ENCODE results near the gene GLT6D1. TPM values are rescaled to one million over a fixed set of nuclear protein-coding genes. Genes with fewer than 3 reads are reported as not detected.

The GLT6D1 gene
- total RNA-seq, 4 donors from 2014 or later: not detected

GRCh38 chr9:135587658-135588057, 51.7 kb downstream of the GLT6D1 start:
- TF ChIP-seq POLR2A (IDR thresholded peaks at IDR 0.05) (no peak), POLR2AphosphoS5 (IDR thresholded peaks at IDR 0.05) (no peak), CTCF (IDR thresholded peaks at IDR 0.05) (no peak), EP300 (IDR thresholded peaks at IDR 0.05) (no peak)
- DNase-seq (ENCODE audit: low spot score in 2 of 2): no peak
- Histone ChIP-seq H3K4me3 (no peak overlapping the region), H3K36me3 (no peaks in the 10 kb centered on the region), H3K4me1 (no peaks in the 10 kb centered on the region), H3K27ac (no peak overlapping the region), H3K9me3 (no peaks in the 10 kb centered on the region), H3K27me3 (peaks cover 40% of the 10 kb centered on the region)
- no CpG with 5 or more reads among the region's 7 CpGs for WGBS

- no peaks in the 10 kb centered on the region for H3K4me1 ChIP-seq
- TF ChIP-seq EP300 (IDR thresholded peaks at IDR 0.05): no peak
- no peak for TF ChIP-seq POLR2A (IDR thresholded peaks at IDR 0.05)
- no peak for TF ChIP-seq POLR2AphosphoS5 (IDR thresholded peaks at IDR 0.05)
- TF ChIP-seq CTCF (IDR thresholded peaks at IDR 0.05): no peak
- H3K27me3 ChIP-seq: peaks cover 35% of the 10 kb centered on the region
- no peak overlapping the region for H3K4me3 ChIP-seq
- H3K9me3 ChIP-seq: no peaks in the 10 kb centered on the region
- no peaks in the 10 kb centered on the region for H3K36me3 ChIP-seq
- 68% methylated on average over 13 of the region's 15 CpGs for WGBS
- no peak overlapping the region for H3K27ac ChIP-seq
- DNase-seq (ENCODE audit: low spot score in 2 of 2): peak in 1 of 2 donors; percentile 69
These were observed 52.7 kb downstream of the GLT6D1 start for GRCh38 chr9:135586601-135587109.

GRCh38 chr9:135584934-135585333, 54.4 kb downstream of the GLT6D1 start:
- no peak overlapping the region for H3K27ac ChIP-seq
- WGBS: 90% methylated on average over 13 of the region's 16 CpGs

GRCh38 chr9:135584371-135584770, 55.0 kb downstream of the GLT6D1 start:
- no peak for DNase-seq (ENCODE audit: low spot score in 2 of 2)
- no peaks in the 10 kb centered on the region for H3K4me1 ChIP-seq
- no peaks in the 10 kb centered on the region for H3K9me3 ChIP-seq
- no peak overlapping the region for H3K4me3 ChIP-seq
- no peak overlapping the region for H3K27ac ChIP-seq
- H3K27me3 ChIP-seq: peaks cover 37% of the 10 kb centered on the region
- TF ChIP-seq POLR2A (IDR thresholded peaks at IDR 0.05) (no peak), CTCF (IDR thresholded peaks at IDR 0.05) (no peak), EP300 (IDR thresholded peaks at IDR 0.05) (no peak), POLR2AphosphoS5 (IDR thresholded peaks at IDR 0.05) (no peak)
- H3K36me3 ChIP-seq: no peaks in the 10 kb centered on the region
- 86% methylated on average over 1 of the region's 5 CpGs for WGBS

More at GRCh38 chr9:135584934-135585333, 54.4 kb downstream of the GLT6D1 start:
- H3K4me1 ChIP-seq: no peaks in the 10 kb centered on the region
- no peak overlapping the region for H3K4me3 ChIP-seq
- H3K9me3 ChIP-seq: no peaks in the 10 kb centered on the region
- DNase-seq (ENCODE audit: low spot score in 2 of 2): no peak
- TF ChIP-seq CTCF (IDR thresholded peaks at IDR 0.05) (no peak), POLR2AphosphoS5 (IDR thresholded peaks at IDR 0.05) (no peak), EP300 (IDR thresholded peaks at IDR 0.05) (no peak), POLR2A (IDR thresholded peaks at IDR 0.05) (no peak)
- H3K36me3 ChIP-seq: no peaks in the 10 kb centered on the region
- peaks cover 38% of the 10 kb centered on the region for H3K27me3 ChIP-seq

GRCh38 chr9:135583688-135584011, 55.7 kb downstream of the GLT6D1 start:
- no peak overlapping the region for H3K4me3 ChIP-seq
- no peak for TF ChIP-seq CTCF (IDR thresholded peaks at IDR 0.05)
- TF ChIP-seq EP300 (IDR thresholded peaks at IDR 0.05): no peak
- TF ChIP-seq POLR2A (IDR thresholded peaks at IDR 0.05): no peak
- TF ChIP-seq POLR2AphosphoS5 (IDR thresholded peaks at IDR 0.05): no peak
- no peak for DNase-seq (ENCODE audit: low spot score in 2 of 2)
- H3K4me1 ChIP-seq: no peaks in the 10 kb centered on the region
- no peaks in the 10 kb centered on the region for H3K36me3 ChIP-seq
- no peaks in the 10 kb centered on the region for H3K9me3 ChIP-seq
- WGBS: 100% methylated on average over 3 of the region's 16 CpGs
- no peak overlapping the region for H3K27ac ChIP-seq
- H3K27me3 ChIP-seq: peaks cover 40% of the 10 kb centered on the region

Data from suprapubic skin (tissue), 4 donors.